ENCODE data around the gene NBAS. TPM values are rescaled to one million over a fixed set of nuclear protein-coding genes. Genes with fewer than 3 reads are reported as not detected.

Gene NBAS
- total and polyA plus RNA-seq, 9 of the 15 experiments (the other 6 are each of a cell fraction or from before 2014, with no cell fraction given): 15.3 to 94.4 (median 69.9) TPM

DNA sequence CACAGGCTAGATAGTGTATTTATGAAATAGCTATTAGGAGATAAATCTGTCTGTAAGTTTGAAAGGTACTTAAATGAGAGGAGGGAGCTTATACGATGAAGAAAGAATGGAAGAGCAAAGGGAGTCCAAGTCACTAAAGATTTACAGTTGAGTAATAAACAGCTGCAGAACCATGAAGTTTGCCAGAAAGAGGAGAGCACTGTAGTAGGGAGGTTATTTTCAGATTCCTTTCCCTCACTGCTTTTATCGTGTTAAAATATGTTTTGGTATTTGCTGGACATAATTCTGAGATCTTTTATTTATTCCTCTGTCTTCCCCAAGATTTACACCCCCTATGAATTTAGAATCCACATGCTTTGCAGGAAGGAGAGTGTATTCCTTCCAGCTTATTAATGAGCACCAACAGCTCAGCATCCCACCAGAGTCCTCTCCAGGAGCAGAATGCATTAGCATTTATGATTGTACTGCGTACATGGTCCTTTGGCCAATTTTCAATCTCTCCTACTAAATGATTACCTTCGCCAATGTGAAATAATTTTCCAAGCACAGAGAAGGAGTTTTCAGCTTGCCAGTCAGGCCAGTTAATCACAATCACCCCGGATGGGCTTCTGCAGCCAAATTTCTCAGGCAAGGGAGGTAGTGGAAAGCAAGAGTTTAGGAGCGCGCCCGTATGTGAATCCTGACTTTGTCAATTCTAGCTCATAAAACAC lies 297.0 kb downstream of the NBAS start:
- WGBS (ENCODE audit: insufficient coverage, low coverage, missing lambda C conversion rate): 89% methylated on average over 8 of the region's 8 CpGs
- Histone ChIP-seq H3K79me2 (ENCODE audit: control insufficient read depth, insufficient read depth, low read length) (no peaks in the 10 kb centered on the region), H3K9me1 (ENCODE audit: control insufficient read depth, insufficient read depth, low read length) (no peaks in the 10 kb centered on the region), H3K4me2 (ENCODE audit: insufficient read depth, low read length) (no peak overlapping the region), H3K4me3 (no peak overlapping the region), H2AFZ (ENCODE audit: low read depth, low read length) (no peak overlapping the region), H3K9me3 (replicated peaks; ENCODE audit: control insufficient read depth, insufficient read depth, low read depth, low read length) (no peaks in the 10 kb centered on the region; the same call in 1 of the 2 replicates), H3K27me3 (ENCODE audit: control insufficient read depth in 2 of 2, insufficient read depth in 2 of 2, low read length in 2 of 2) (no peaks in the 10 kb centered on the region), H3K27ac (ENCODE audit: extremely low read depth, low read depth, low read length) (no peak overlapping the region), H3K4me1 (replicated peaks in 1 of 2; ENCODE audit: control insufficient read depth in 2 of 2, insufficient read depth in 2 of 2, low read length in 2 of 2) (no peaks in the 10 kb centered on the region), H4K20me1 (replicated peaks; ENCODE audit: control insufficient read depth, insufficient read depth, low read length) (no peaks in the 10 kb centered on the region), H3K36me3 (ENCODE audit: control insufficient read depth, insufficient read depth, low read length) (peaks cover 49% of the 10 kb centered on the region; the same call in 2 of the 3 replicates), H3K9ac (ENCODE audit: insufficient read depth in 1 of 2, low read depth in 2 of 2, low read length in 2 of 2) (no peak overlapping the region)
- no peak for ATAC-seq
- intact Hi-C loops (cut with micrococcal nuclease): no loop called here
- in situ Hi-C loops (cut with MboI): no loop called here
- no TSS peak for BruUV-seq (replicated peaks)
- FAIRE-seq: no peak
- ChIA-PET POLR2A (interaction anchor here (0.9 kb wide), 1 partner anchor 10 kb away, joined by 3 read pairs; no protein-coding TSS in a partner anchor), CTCF (ENCODE audit: low intra/inter-chr PET ratio) (no interaction called here)
- DNase-seq (ENCODE audit: extremely low read depth in 1 of 4, low spot score in 3 of 4): no peak
- TF ChIP-seq NUFIP1 (IDR thresholded peaks at IDR 0.05; ENCODE audit: partially characterized antibody) (no peak), ZNF41 (CRISPR knock-in tag; conservative IDR thresholded peaks at IDR 0.05) (no peak), L3MBTL2 (IDR thresholded peaks at IDR 0.05) (no peak)
- TF ChIP-seq, protein P1, sequence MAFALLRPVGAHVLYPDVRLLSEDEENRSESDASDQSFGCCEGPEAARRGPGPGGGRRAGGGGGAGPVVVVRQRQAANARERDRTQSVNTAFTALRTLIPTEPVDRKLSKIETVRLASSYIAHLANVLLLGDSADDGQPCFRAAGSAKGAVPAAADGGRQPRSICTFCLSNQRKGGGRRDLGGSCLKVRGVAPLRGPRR (CRISPR knock-in tag; IDR thresholded peaks at IDR 0.05): no peak
- TF ChIP-seq, protein P2, sequence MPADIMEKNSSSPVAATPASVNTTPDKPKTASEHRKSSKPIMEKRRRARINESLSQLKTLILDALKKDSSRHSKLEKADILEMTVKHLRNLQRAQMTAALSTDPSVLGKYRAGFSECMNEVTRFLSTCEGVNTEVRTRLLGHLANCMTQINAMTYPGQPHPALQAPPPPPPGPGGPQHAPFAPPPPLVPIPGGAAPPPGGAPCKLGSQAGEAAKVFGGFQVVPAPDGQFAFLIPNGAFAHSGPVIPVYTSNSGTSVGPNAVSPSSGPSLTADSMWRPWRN (IDR thresholded peaks at IDR 0.05; ENCODE audit: low read depth): no peak
- TF ChIP-seq, protein P3, sequence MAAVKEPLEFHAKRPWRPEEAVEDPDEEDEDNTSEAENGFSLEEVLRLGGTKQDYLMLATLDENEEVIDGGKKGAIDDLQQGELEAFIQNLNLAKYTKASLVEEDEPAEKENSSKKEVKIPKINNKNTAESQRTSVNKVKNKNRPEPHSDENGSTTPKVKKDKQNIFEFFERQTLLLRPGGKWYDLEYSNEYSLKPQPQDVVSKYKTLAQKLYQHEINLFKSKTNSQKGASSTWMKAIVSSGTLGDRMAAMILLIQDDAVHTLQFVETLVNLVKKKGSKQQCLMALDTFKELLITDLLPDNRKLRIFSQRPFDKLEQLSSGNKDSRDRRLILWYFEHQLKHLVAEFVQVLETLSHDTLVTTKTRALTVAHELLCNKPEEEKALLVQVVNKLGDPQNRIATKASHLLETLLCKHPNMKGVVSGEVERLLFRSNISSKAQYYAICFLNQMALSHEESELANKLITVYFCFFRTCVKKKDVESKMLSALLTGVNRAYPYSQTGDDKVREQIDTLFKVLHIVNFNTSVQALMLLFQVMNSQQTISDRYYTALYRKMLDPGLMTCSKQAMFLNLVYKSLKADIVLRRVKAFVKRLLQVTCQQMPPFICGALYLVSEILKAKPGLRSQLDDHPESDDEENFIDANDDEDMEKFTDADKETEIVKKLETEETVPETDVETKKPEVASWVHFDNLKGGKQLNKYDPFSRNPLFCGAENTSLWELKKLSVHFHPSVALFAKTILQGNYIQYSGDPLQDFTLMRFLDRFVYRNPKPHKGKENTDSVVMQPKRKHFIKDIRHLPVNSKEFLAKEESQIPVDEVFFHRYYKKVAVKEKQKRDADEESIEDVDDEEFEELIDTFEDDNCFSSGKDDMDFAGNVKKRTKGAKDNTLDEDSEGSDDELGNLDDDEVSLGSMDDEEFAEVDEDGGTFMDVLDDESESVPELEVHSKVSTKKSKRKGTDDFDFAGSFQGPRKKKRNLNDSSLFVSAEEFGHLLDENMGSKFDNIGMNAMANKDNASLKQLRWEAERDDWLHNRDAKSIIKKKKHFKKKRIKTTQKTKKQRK (IDR thresholded peaks at IDR 0.05; ENCODE audit: borderline replicate concordance, low read depth, low read length): no peak

All from K562 (cell line).